GM18867 (cell line): ENCODE results near the gene LYAR.
"Not testable (repeated sequence)": the region's sequence is repeated elsewhere in the genome, so short reads cannot be mapped to it uniquely, and the experiment has no call there.

Experiments used
- ATAC-seq: cut with Tn5 transposase; IDR thresholded peaks from one replicate; pipeline ENCODE4 v1.9.1; 2021; ENCODE audit warnings: mild to moderate bottlenecking, moderate library complexity; ENCODE audit not compliant: unreplicated experiment

The LYAR gene

GRCh38 chr4:4269331-4269731 is 20.6 kb downstream of the LYAR start:
- ATAC-seq = no peak

- no peak for ATAC-seq
Measured at GRCh38 chr4:4268776-4269175, 21.2 kb downstream of the LYAR start.

- ATAC-seq = no peak
Measured at GRCh38 chr4:4267981-4268380, 22.0 kb downstream of the LYAR start.

GRCh38 chr4:4260185-4260751 is 29.7 kb downstream of the LYAR start:
- no peak for ATAC-seq

GRCh38 chr4:4259484-4260100 is 30.4 kb downstream of the LYAR start:
- ATAC-seq = no peak

- ATAC-seq = not testable (repeated sequence)
Measured at GRCh38 chr4:4257705-4258104, 32.2 kb downstream of the LYAR start.

GRCh38 chr4:4256799-4257198 is 33.2 kb downstream of the LYAR start:
- no peak for ATAC-seq

GRCh38 chr4:4254666-4255065 is 35.3 kb downstream of the LYAR start:
- no peak for ATAC-seq

GRCh38 chr4:4254199-4254598 is 35.8 kb downstream of the LYAR start:
- ATAC-seq = no peak

GRCh38 chr4:4249866-4250265 is 40.1 kb downstream of the LYAR start:
- no peak for ATAC-seq

- ATAC-seq = not testable (repeated sequence)
Measured at GRCh38 chr4:4249342-4249741, 40.6 kb downstream of the LYAR start.

GRCh38 chr4:4248885-4249203 is 41.1 kb downstream of the LYAR start:
- ATAC-seq = no peak

GRCh38 chr4:4248029-4248884 is 41.7 kb downstream of the LYAR start, which contains the start of gene TMEM128:
TMEM128 (minus strand) TSS chr4:4248223; CDS start chr4:4248202, 21 bp downstream.
- peak; percentile 95 for ATAC-seq

- ATAC-seq = peak; percentile 21
Measured at GRCh38 chr4:4247696-4248028, 42.3 kb downstream of the LYAR start.

GRCh38 chr4:4245172-4245571 is 44.8 kb downstream of the LYAR start:
- no peak for ATAC-seq

- ATAC-seq = not testable (repeated sequence)
Measured at GRCh38 chr4:4239551-4239950, 50.4 kb downstream of the LYAR start.

- ATAC-seq = no peak
Measured at GRCh38 chr4:4233610-4234009, 56.3 kb downstream of the LYAR start.

- no peak for ATAC-seq
Measured at GRCh38 chr4:4228356-4228668, 61.6 kb downstream of the LYAR start.

GRCh38 chr4:4227510-4228355 is 62.2 kb downstream of the LYAR start:
- no peak for ATAC-seq

- no peak for ATAC-seq
Measured at GRCh38 chr4:4226606-4227438, 63.1 kb downstream of the LYAR start, which contains the start of gene OTOP1. OTOP1 (minus strand) TSS chr4:4226929; CDS start chr4:4226864, 65 bp downstream.
